ENCODE measurements around the gene FXYD2. TPM values are rescaled to one million over a fixed set of nuclear protein-coding genes. Genes with fewer than 3 reads are reported as not detected.
A peak's percentile ranks its signal among the peaks of the same experiment; 100 is the strongest.

The FXYD2 gene
- total and polyA plus RNA-seq, 2 of the 8 experiments (the other 6 are each of a cell fraction or from before 2014, with no cell fraction given) = 0.89 to 1.1 TPM

GRCh38 chr11:117823946-117824420 is 561 bp downstream of the FXYD2 start:
- Histone ChIP-seq H3K4me1 (replicated peaks in 1 of 4; ENCODE audit: control insufficient read depth in 3 of 4, insufficient read depth in 4 of 4, low read length in 3 of 4) (peaks cover 0 to 30% (median 19%) of the 10 kb centered on the region in 4 experiments; a peak in 6 of 7 replicates), H4K20me1 (replicated peaks in 1 of 2; ENCODE audit: control insufficient read depth in 1 of 2, insufficient read depth in 2 of 2, low read length in 2 of 2) (no peaks in the 10 kb centered on the region), H4K5ac (ENCODE audit: insufficient read length, low read depth, low read length) (no peak overlapping the region), H2AFZ (ENCODE audit: low read length) (no peak overlapping the region), H3K4ac (replicated peaks; ENCODE audit: insufficient read length, low read depth, low read length) (peak overlapping the region; percentile 11), H4K91ac (replicated peaks; ENCODE audit: insufficient read length, low read length) (peak overlapping the region; percentile 49), H3K23me2 (ENCODE audit: low read depth, low read length) (no peaks in the 10 kb centered on the region), H3K79me2 (ENCODE audit: control insufficient read depth in 1 of 2, insufficient read depth in 2 of 2, low read length in 2 of 2) (no peaks in the 10 kb centered on the region), H3K79me1 (ENCODE audit: low read depth, low read length) (no peaks in the 10 kb centered on the region), H2BK5ac (ENCODE audit: low read depth, low read length) (peak overlapping the region; percentile 76; the same call in 1 of the 2 replicates), H3K14ac (ENCODE audit: insufficient read length) (no peak overlapping the region), H3K18ac (ENCODE audit: extremely low read depth, low read length) (peak overlapping the region; percentile 66), H2BK20ac (ENCODE audit: low read length) (peak overlapping the region; percentile 55; the same call in 1 of the 2 replicates), H3K4me3 (ENCODE audit: extremely low read depth in 1 of 4, insufficient read depth in 2 of 4, low read depth in 3 of 4, low read length in 4 of 4) (no peak overlapping the region), H2BK120ac (replicated peaks; ENCODE audit: low read depth, low read length) (no peak overlapping the region), H2AK5ac (ENCODE audit: low read depth, low read length) (no peak overlapping the region), H2BK12ac (ENCODE audit: low read depth, low read length) (peak overlapping the region; percentile 64; the same call in 1 of the 2 replicates), H2BK15ac (ENCODE audit: low read length) (peak overlapping the region; percentile 50; the same call in 1 of the 2 replicates), H3K36me3 (ENCODE audit: control insufficient read depth in 2 of 4, insufficient read depth in 4 of 4, low read length in 3 of 4) (no peaks in the 10 kb centered on the region), H3K9me3 (ENCODE audit: insufficient read depth in 2 of 2, low read depth in 1 of 2, low read length in 1 of 2) (no peaks in the 10 kb centered on the region), H3K56ac (replicated peaks; ENCODE audit: insufficient read length, low read depth, low read length) (no peak overlapping the region), H3K4me2 (ENCODE audit: insufficient read depth in 1 of 2, low read depth in 2 of 2, low read length in 2 of 2) (0 out of 4 replicates have a peak overlapping the region, but pooled peaks of 1 of the 2 experiments have one; percentile 11), H4K8ac (ENCODE audit: extremely low read depth, insufficient read depth, low read length) (peak overlapping the region; percentile 59; the same call in 1 of the 2 replicates), H3K27ac (ENCODE audit: low read depth, low read length) (no peak overlapping the region), H3K23ac (ENCODE audit: insufficient read length) (no peak overlapping the region), H3K27me3 (replicated peaks in 1 of 4; ENCODE audit: control insufficient read depth in 3 of 4, extremely low read depth in 1 of 4, insufficient read depth in 3 of 4, low read length in 3 of 4) (no peaks in the 10 kb centered on the region; a peak in 1 of 7 replicates), H3K9ac (replicated peaks in 1 of 4; ENCODE audit: extremely low read depth in 1 of 4, low read depth in 3 of 4, low read length in 3 of 4) (no peak overlapping the region)
- CTCF ChIA-PET (ENCODE audit: partially characterized antibody) = interaction anchor here (0.6 to 5.9 kb wide), 23 partner anchors 9 to 398 kb away, joined by 3 to 61 read pairs (median 6); no protein-coding TSS in a partner anchor
- DNase-seq (ENCODE audit: low read depth in 1 of 2, low spot score in 2 of 2) (no peak), FAIRE-seq (no peak)
- POLR2A ChIA-PET (ENCODE audit: partially characterized antibody) = interaction anchor here (1.5 kb wide), 1 partner anchor 9 kb away, joined by 4 read pairs; no protein-coding TSS in a partner anchor
- WGBS, 2 experiments (ENCODE audit: extremely low coverage in 1 of 2, insufficient coverage in 1 of 2, insufficient read length in 1 of 2, insufficient replicate concordance in 2 of 2, low coverage in 1 of 2, low lambda C conversion rate in 2 of 2, missing lambda C conversion rate in 1 of 2) = 70% methylated on average over 13 of the region's 13 CpGs; no CpG with 5 or more reads in 1 of the 2 experiments
- no peak for TF ChIP-seq GABPA (IDR thresholded peaks at IDR 0.05; ENCODE audit: borderline replicate concordance, insufficient read depth, low read length)
- TF ChIP-seq EP300 (IDR thresholded peaks at IDR 0.05; ENCODE audit: borderline replicate concordance in 1 of 2, low read depth in 2 of 2, low read length in 2 of 2) = no peak
- TF ChIP-seq ASH2L (IDR thresholded peaks at IDR 0.05; ENCODE audit: low read length) = no peak
- no peak for TF ChIP-seq CHD1 (IDR thresholded peaks at IDR 0.05; ENCODE audit: low read depth, low read length)
- TF ChIP-seq RAD21 (IDR thresholded peaks at IDR 0.05 in 1 of 2, conservative IDR thresholded peaks at IDR 0.05 in 1 of 2; ENCODE audit: low read depth in 2 of 2, low read length in 2 of 2) = no peak
- TF ChIP-seq EZH2 (IDR thresholded peaks at IDR 0.05; ENCODE audit: low read depth, low read length, severe bottlenecking) = no peak
- TF ChIP-seq KDM5A (IDR thresholded peaks at IDR 0.05; ENCODE audit: low read length) = no peak
- TF ChIP-seq SIRT6 (IDR thresholded peaks at IDR 0.05; ENCODE audit: low read length) = no peak
- no peak for TF ChIP-seq POU5F1 (IDR thresholded peaks at IDR 0.05; ENCODE audit: low read depth, low read length)
